Testis (tissue), 2 donors: ENCODE results near the gene ASTN1.

Source experiments
- CTCF ChIP-seq, 3 experiments: fragments of 450-650 bp in 2 of 3; fragments of 200-600 bp in 1 of 3; sonication (generic) in 1 of 3; IDR thresholded peaks; one replicate each; pipeline ENCODE4 v1.5.1; 2016 to 2019; ENCODE audit warnings: antibody characterized with exemption in 3 of 3, mild to moderate bottlenecking in 2 of 3, moderate library complexity in 1 of 3
- POLR2A ChIP-seq: fragments of 450-650 bp; IDR thresholded peaks from one replicate; pipeline ENCODE4 v1.6.1; 2017; ENCODE audit warnings: antibody characterized with exemption, mild to moderate bottlenecking, moderate library complexity

- TF ChIP-seq CTCF (IDR thresholded peaks at IDR 0.05) = no peak
- no peak for TF ChIP-seq POLR2A
Observed at GRCh38 chr1:177146499-177146898, 18.0 kb downstream of the ASTN1 start.
